ENCODE measurements around the gene FKBP8.

FKBP8 gene

GRCh38 chr19:18518639-18519038 lies 24.7 kb downstream of the FKBP8 start:
- no peak for TF ChIP-seq CTCF (IDR thresholded peaks at IDR 0.05; ENCODE audit: poor library complexity, severe bottlenecking)
- H3K27me3 ChIP-seq (ENCODE audit: insufficient read depth, poor library complexity, severe bottlenecking) = no peaks in the 10 kb centered on the region
- H3K9me3 ChIP-seq (ENCODE audit: severe bottlenecking) = no peaks in the 10 kb centered on the region
- ATAC-seq (ENCODE audit: low read depth) (no peak), DNase-seq (ENCODE audit: low spot score) (no peak)
- peaks cover 25% of the 10 kb centered on the region for H3K4me1 ChIP-seq (ENCODE audit: insufficient read depth, poor library complexity, severe bottlenecking)
- peak overlapping the region; percentile 91 for H3K27ac ChIP-seq (ENCODE audit: poor library complexity, severe bottlenecking)
- H3K36me3 ChIP-seq (ENCODE audit: low read depth) = peaks cover 3% of the 10 kb centered on the region; the same call in 1 of the 2 replicates
- H3K4me3 ChIP-seq (ENCODE audit: severe bottlenecking) = no peak overlapping the region

GRCh38 chr19:18517606-18518005 lies 25.8 kb downstream of the FKBP8 start:
- ATAC-seq (ENCODE audit: low read depth) = no peak
- Histone ChIP-seq H3K27ac (ENCODE audit: poor library complexity, severe bottlenecking) (no peak overlapping the region), H3K36me3 (ENCODE audit: low read depth) (peaks cover 3% of the 10 kb centered on the region; the same call in 1 of the 2 replicates), H3K27me3 (ENCODE audit: insufficient read depth, poor library complexity, severe bottlenecking) (no peaks in the 10 kb centered on the region), H3K4me3 (ENCODE audit: severe bottlenecking) (no peak overlapping the region), H3K9me3 (ENCODE audit: severe bottlenecking) (no peaks in the 10 kb centered on the region), H3K4me1 (ENCODE audit: insufficient read depth, poor library complexity, severe bottlenecking) (peaks cover 25% of the 10 kb centered on the region)
- TF ChIP-seq CTCF (IDR thresholded peaks at IDR 0.05; ENCODE audit: poor library complexity, severe bottlenecking) = no peak
- DNase-seq (ENCODE audit: low spot score) = no peak

- TF ChIP-seq CTCF (IDR thresholded peaks at IDR 0.05; ENCODE audit: poor library complexity, severe bottlenecking) = no peak
- H3K27me3 ChIP-seq (ENCODE audit: insufficient read depth, poor library complexity, severe bottlenecking) = no peaks in the 10 kb centered on the region
- peaks cover 3% of the 10 kb centered on the region; the same call in 1 of the 2 replicates for H3K36me3 ChIP-seq (ENCODE audit: low read depth)
- no peaks in the 10 kb centered on the region for H3K9me3 ChIP-seq (ENCODE audit: severe bottlenecking)
- DNase-seq (ENCODE audit: low spot score) (no peak), ATAC-seq (ENCODE audit: low read depth) (no peak)
- H3K27ac ChIP-seq (ENCODE audit: poor library complexity, severe bottlenecking) = peak overlapping the region; percentile 16
- peaks cover 25% of the 10 kb centered on the region for H3K4me1 ChIP-seq (ENCODE audit: insufficient read depth, poor library complexity, severe bottlenecking)
- no peak overlapping the region for H3K4me3 ChIP-seq (ENCODE audit: severe bottlenecking)
Observed at GRCh38 chr19:18515959-18516358, 27.4 kb downstream of the FKBP8 start.

GRCh38 chr19:18514800-18515682 lies 28.3 kb downstream of the FKBP8 start:
- Histone ChIP-seq H3K36me3 (ENCODE audit: low read depth) (peaks cover 3% of the 10 kb centered on the region; the same call in 1 of the 2 replicates), H3K27me3 (ENCODE audit: insufficient read depth, poor library complexity, severe bottlenecking) (no peaks in the 10 kb centered on the region), H3K27ac (ENCODE audit: poor library complexity, severe bottlenecking) (peak overlapping the region; percentile 16), H3K9me3 (ENCODE audit: severe bottlenecking) (no peaks in the 10 kb centered on the region), H3K4me3 (ENCODE audit: severe bottlenecking) (no peak overlapping the region), H3K4me1 (ENCODE audit: insufficient read depth, poor library complexity, severe bottlenecking) (peaks cover 23% of the 10 kb centered on the region)
- ATAC-seq (ENCODE audit: low read depth) = peak; percentile 72
- TF ChIP-seq CTCF (IDR thresholded peaks at IDR 0.05; ENCODE audit: poor library complexity, severe bottlenecking) = no peak
- DNase-seq (ENCODE audit: low spot score) = no peak

GRCh38 chr19:18513868-18514267 lies 29.5 kb downstream of the FKBP8 start:
- TF ChIP-seq CTCF (IDR thresholded peaks at IDR 0.05; ENCODE audit: poor library complexity, severe bottlenecking) = no peak
- H3K9me3 ChIP-seq (ENCODE audit: severe bottlenecking) = no peaks in the 10 kb centered on the region
- H3K4me1 ChIP-seq (ENCODE audit: insufficient read depth, poor library complexity, severe bottlenecking) = peaks cover 15% of the 10 kb centered on the region
- no peak overlapping the region for H3K4me3 ChIP-seq (ENCODE audit: severe bottlenecking)
- H3K36me3 ChIP-seq (ENCODE audit: low read depth) = no peaks in the 10 kb centered on the region
- no peak for DNase-seq (ENCODE audit: low spot score)
- no peak overlapping the region for H3K27ac ChIP-seq (ENCODE audit: poor library complexity, severe bottlenecking)
- H3K27me3 ChIP-seq (ENCODE audit: insufficient read depth, poor library complexity, severe bottlenecking) = no peaks in the 10 kb centered on the region
- no peak for ATAC-seq (ENCODE audit: low read depth)

Data from RWPE2 (cell line).